Right cardiac atrium (tissue), 5 donors: ENCODE results near the gene EPHB2. TPM values are rescaled to one million over a fixed set of nuclear protein-coding genes. Genes with fewer than 3 reads are reported as not detected.

Experiments used
- ATAC-seq, 2 donors: fragments of 200-7000 bp; cut with Tn5 transposase; one replicate each; pipeline versions ENCODE4 v1.8.0 to v1.9.1; 2020; ENCODE audit warnings: moderate library complexity in 2 of 2, mild to moderate bottlenecking in 1 of 2
- DNase-seq, 3 donors: peaks; one replicate each; pipeline ENCODE4 v3.0.0-alpha.2; 2020
- H3K27ac ChIP-seq: one replicate; pipeline ENCODE4 v1.5.1; 2013; ENCODE audit warnings: mild to moderate bottlenecking, low read length, control low read depth, moderate library complexity
- H3K27me3 ChIP-seq: one replicate; pipeline ENCODE4 v1.6.1; 2013; ENCODE audit not compliant: control insufficient read depth, insufficient read depth
- H3K4me1 ChIP-seq: one replicate; pipeline ENCODE4 v1.6.1; 2013; ENCODE audit warnings: low read length; ENCODE audit not compliant: control insufficient read depth, insufficient read depth
- H3K4me3 ChIP-seq: one replicate; pipeline ENCODE4 v1.5.1; 2013; ENCODE audit warnings: low read length, control low read depth
- H3K9me3 ChIP-seq: one replicate; pipeline ENCODE4 v1.6.1; 2013; ENCODE audit warnings: low read length; ENCODE audit not compliant: control insufficient read depth
- WGBS: extraction: QIAGEN DNeasy Blood & Tissue Kit; methylation state at CpG from one replicate; pipeline ENCODE4 v1.1.7; 2013; 5-methylcytosine and 5-hydroxymethylcytosine counted together
- intact Hi-C, 4 donors: fragments of 100-400 bp; cut with DNase I; formaldehyde crosslinking; loops; one replicate each; pipeline versions ENCODE4 v1.11.0 to v1.14.0; 2022 to 2023
- polyA plus RNA-seq: library from polyadenylated mRNA; stranded (reverse); fragments of 200-250 nt; gene quantifications from one replicate; pipeline ENCODE4 v1.2.3, GENCODE V29; 2013
- total RNA-seq, 4 donors: library from RNA; stranded (reverse); fragmentation: NEBNext Ultra II Directional; extraction: Animal tissue kit (Norgen Biotek cat#: 25700); gene quantifications; one replicate each; pipeline ENCODE4 v1.2.1, GENCODE V29; 2021
- donor health status: healthy with polysubstance abuse.
- donor health status: DM: no; HTN: yes; CAD: no.
- donor health status: DM: no; HTN: no; CAD: no.
- donor health status: DM: no; HTN: yes; CAD: no; lungs with severe emphysema.
- donor health status: DM: yes; HTN: yes; CAD: no.

The EPHB2 gene
- total and polyA plus RNA-seq, 5 donors: 1.2 to 7.7 (median 3.5) TPM

DNA sequence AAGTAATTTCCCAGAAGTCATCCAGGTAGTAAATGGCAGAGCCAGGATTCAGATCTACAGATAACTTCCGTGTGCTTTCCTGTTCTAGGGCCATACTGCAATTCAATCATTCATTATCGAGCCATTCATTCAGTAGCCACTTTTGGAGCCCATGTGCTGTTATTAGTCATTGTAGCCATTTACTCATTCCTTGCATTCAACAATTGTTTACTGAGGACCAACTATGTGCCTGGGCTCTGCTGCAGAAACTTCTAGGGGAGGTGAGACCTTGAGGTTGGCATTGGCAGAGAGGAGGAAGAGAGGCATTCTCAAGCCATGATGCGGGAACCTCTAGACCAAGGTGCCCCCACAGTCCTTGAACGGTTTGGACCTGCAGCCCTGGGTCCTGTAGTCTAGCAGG, 27.9 kb downstream of the EPHB2 start:
- 89% methylated on average over 4 of the region's 4 CpGs for WGBS
- ATAC-seq: no peak
- Histone ChIP-seq H3K4me3 (no peak overlapping the region), H3K9me3 (no peaks in the 10 kb centered on the region), H3K27ac (no peak overlapping the region), H3K4me1 (no peaks in the 10 kb centered on the region), H3K27me3 (no peaks in the 10 kb centered on the region)
- DNase-seq: no peak
- intact Hi-C loops: no loop called here

- WGBS: 75% methylated on average over 18 of the region's 18 CpGs
- Histone ChIP-seq H3K4me1 (no peaks in the 10 kb centered on the region), H3K4me3 (no peak overlapping the region), H3K9me3 (no peaks in the 10 kb centered on the region), H3K27ac (no peak overlapping the region), H3K27me3 (no peaks in the 10 kb centered on the region)
- peak in 1 of 2 donors; percentile 28 for ATAC-seq
- DNase-seq: peak in 2 of 3 donors; percentile 56 to 65
- intact Hi-C loops: no loop called here
Measured at GRCh38 chr1:22739648-22740385, 29.2 kb downstream of the EPHB2 start.

DNA sequence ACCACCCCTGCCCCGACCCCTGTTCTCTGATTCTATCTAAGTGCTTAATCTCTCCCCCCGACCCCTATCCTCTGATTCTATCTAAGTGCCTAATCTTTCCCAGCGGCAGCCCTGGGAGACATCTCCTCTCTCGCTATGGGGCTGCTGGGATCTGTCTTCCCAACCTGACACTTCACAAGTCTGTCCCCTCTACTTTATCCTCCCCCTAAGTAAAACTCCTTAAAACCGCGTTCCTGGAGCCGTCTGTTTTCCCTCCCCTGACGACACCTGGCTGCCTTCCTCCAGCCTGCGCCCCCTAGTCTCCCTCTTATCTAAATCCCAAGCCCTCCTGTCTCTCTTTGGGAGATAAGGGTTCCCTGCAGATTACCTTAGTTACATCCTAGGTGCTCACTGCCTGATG, 30.5 kb downstream of the EPHB2 start:
- intact Hi-C loops: no loop called here
- WGBS: 53% methylated on average over 9 of the region's 9 CpGs

GRCh38 chr1:22745669-22746585, 35.3 kb downstream of the EPHB2 start:
- peaks cover 2% of the 10 kb centered on the region for H3K4me1 ChIP-seq
- H3K27ac ChIP-seq: no peak overlapping the region
- ATAC-seq: peak; percentile 25
- 64% methylated on average over 14 of the region's 14 CpGs for WGBS
- intact Hi-C loops: no loop called here
- no peaks in the 10 kb centered on the region for H3K27me3 ChIP-seq
- no peak for DNase-seq
- no peaks in the 10 kb centered on the region for H3K9me3 ChIP-seq
- H3K4me3 ChIP-seq: no peak overlapping the region

More for the DNA sequence above, 30.5 kb downstream of the EPHB2 start:
- Histone ChIP-seq H3K27ac (no peak overlapping the region), H3K9me3 (no peaks in the 10 kb centered on the region), H3K4me1 (no peaks in the 10 kb centered on the region), H3K4me3 (no peak overlapping the region), H3K27me3 (no peaks in the 10 kb centered on the region)
- ATAC-seq: no peak
- no peak for DNase-seq

GRCh38 chr1:22747021-22747734, 36.5 kb downstream of the EPHB2 start:
- ATAC-seq: no peak
- intact Hi-C loops: no loop called here
- H3K4me3 ChIP-seq: no peak overlapping the region
- peaks cover 2% of the 10 kb centered on the region for H3K4me1 ChIP-seq
- no peak for DNase-seq
- no peaks in the 10 kb centered on the region for H3K27me3 ChIP-seq
- no peaks in the 10 kb centered on the region for H3K9me3 ChIP-seq
- H3K27ac ChIP-seq: no peak overlapping the region
- WGBS: 84% methylated on average over 12 of the region's 12 CpGs

DNA sequence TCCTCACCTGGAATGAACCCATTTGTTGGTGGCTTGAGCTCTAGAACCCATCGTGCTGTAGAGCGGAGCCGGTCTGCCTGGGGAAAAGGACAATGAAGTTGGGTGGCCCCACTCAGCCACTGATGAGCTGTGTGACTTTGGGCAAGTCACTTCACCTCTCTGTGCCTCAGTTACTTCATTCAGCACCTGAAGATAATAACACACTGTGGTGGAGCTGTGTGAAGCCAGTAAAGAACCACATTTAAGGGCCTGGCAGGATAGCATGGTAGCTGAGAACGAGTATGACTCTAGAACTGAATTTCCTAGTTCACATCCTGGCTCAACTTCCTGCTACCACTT, 37.1 kb downstream of the EPHB2 start:
- ATAC-seq: no peak
- WGBS: 91% methylated on average over 4 of the region's 4 CpGs
- intact Hi-C loops: no loop called here

GRCh38 chr1:22749503-22749902, 38.9 kb downstream of the EPHB2 start:
- Histone ChIP-seq H3K9me3 (no peaks in the 10 kb centered on the region), H3K27me3 (no peaks in the 10 kb centered on the region), H3K4me3 (no peak overlapping the region), H3K27ac (no peak overlapping the region), H3K4me1 (peaks cover 2% of the 10 kb centered on the region)
- intact Hi-C loops: no loop called here
- DNase-seq (no peak), ATAC-seq (no peak)
- WGBS: 74% methylated on average over 4 of the region's 4 CpGs

More for the DNA sequence above, 37.1 kb downstream of the EPHB2 start:
- Histone ChIP-seq H3K27me3 (no peaks in the 10 kb centered on the region), H3K27ac (no peak overlapping the region), H3K9me3 (no peaks in the 10 kb centered on the region), H3K4me3 (no peak overlapping the region), H3K4me1 (peaks cover 2% of the 10 kb centered on the region)
- no peak for DNase-seq

GRCh38 chr1:22749919-22750684, 39.5 kb downstream of the EPHB2 start:
- no peaks in the 10 kb centered on the region for H3K9me3 ChIP-seq
- H3K4me1 ChIP-seq: peaks cover 2% of the 10 kb centered on the region
- intact Hi-C loops: no loop called here
- peak overlapping the region; percentile 54 for H3K27ac ChIP-seq
- no peak overlapping the region for H3K4me3 ChIP-seq
- DNase-seq (peak in 1 of 3 donors; percentile 37), ATAC-seq (peak; percentile 81 to 90)
- WGBS: 8% methylated on average over 5 of the region's 5 CpGs
- H3K27me3 ChIP-seq: no peaks in the 10 kb centered on the region

- ATAC-seq (no peak), DNase-seq (no peak)
- 33% methylated on average over 1 of the region's 1 CpG for WGBS
- H3K4me3 ChIP-seq: no peak overlapping the region
- H3K27me3 ChIP-seq: no peaks in the 10 kb centered on the region
- H3K27ac ChIP-seq: no peak overlapping the region
- H3K4me1 ChIP-seq: peaks cover 2% of the 10 kb centered on the region
- no peaks in the 10 kb centered on the region for H3K9me3 ChIP-seq
- intact Hi-C loops: no loop called here
Measured at GRCh38 chr1:22750685-22751051, 40.0 kb downstream of the EPHB2 start.

- no peak overlapping the region for H3K27ac ChIP-seq
- no peak overlapping the region for H3K4me3 ChIP-seq
- ATAC-seq: no peak
- WGBS: 73% methylated on average over 6 of the region's 6 CpGs
- H3K9me3 ChIP-seq: no peaks in the 10 kb centered on the region
- intact Hi-C loops: no loop called here
- peaks cover 2% of the 10 kb centered on the region for H3K4me1 ChIP-seq
- H3K27me3 ChIP-seq: no peaks in the 10 kb centered on the region
- no peak for DNase-seq
Measured at GRCh38 chr1:22751124-22751531, 40.5 kb downstream of the EPHB2 start.
